Bone marrow (tissue), 2 donors: Measurements from ENCODE around the gene ERCC5.
A peak's percentile ranks its signal among the peaks of the same experiment; 100 is the strongest.

Source experiments
- DNase-seq, 2 donors: peaks; one replicate each; lab custom pipeline; 2025; lab: John Stamatoyannopoulos, UW

ERCC5 gene

DNA sequence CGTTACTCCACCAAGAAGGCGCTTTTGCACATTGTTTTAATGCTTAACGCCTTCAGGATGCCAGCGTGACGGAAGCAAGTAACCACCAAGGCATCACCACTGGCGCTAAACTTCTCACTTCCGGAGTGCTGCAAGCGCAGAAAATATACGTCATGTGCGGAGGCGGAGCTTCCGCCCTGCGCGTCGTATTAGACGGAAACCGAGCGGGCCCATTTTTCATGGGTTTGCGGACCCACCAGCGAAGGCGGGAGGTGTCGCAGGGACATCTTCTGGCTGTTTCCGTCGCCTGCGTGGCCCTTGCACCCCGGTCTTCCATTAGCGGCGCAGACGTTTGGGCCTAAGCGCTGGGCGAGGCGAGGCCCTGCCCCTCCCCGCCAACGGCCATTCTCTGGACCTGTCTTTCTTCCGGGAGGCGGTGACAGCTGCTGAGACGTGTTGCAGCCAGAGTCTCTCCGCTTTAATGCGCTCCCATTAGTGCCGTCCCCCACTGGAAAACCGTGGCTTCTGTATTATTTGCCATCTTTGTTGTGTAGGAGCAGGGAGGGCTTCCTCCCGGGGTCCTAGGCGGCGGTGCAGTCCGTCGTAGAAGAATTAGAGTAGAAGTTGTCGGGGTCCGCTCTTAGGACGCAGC is at the start of gene ERCC5:
TSS of gene ERCC5 (plus strand) at position 403 of the 631 bp plus-strand sequence. CDS start 235 bp downstream, outside the sequence.
- peak; percentile 83 to 94 for DNase-seq

DNA sequence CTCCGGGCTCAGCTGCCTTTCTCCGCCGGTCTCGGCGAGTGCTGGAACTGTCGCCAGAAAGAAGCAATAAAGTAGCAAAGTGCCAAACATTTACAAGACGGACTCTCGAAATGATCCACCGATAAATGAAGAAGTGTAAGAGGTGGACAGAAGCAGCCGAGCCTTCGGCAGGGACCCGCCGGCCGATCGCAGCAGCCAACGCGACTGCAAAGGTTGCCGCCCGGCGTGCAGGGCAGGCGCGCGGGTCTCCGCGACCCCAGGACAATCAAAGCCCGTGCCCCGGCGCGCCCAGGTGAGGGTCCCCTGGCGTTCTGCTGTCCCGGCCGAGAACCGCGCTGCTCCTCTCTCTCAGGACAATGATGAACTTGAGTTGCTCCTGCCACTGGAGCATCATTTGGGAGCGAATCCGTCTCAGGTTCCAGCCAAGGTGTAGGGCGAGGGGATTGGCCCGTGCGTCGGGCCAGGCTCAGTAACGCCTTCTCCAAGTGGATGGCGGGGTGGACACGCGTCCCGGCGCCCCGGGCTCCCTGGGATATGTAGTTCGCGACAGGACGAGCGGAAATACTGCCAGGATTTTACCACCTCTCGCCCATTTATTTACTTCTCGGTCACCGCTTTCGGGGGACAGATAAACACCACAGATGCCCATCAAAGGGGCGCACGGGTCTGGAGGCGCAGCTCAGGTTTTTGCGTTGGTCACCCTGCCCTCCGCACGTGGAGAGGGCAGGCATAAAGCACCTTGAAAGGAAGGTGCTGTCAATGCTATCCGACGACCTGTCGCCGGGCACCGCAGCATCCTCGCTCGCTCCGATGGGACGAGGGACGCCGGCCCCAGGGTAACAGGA is 47.0 kb upstream of the ERCC5 start, which contains the start of the genes BIVM and POGLUT2:
TSS of gene BIVM (plus strand) at position 539 of the 845 bp plus-strand sequence. CDS start 8,149 bp downstream, outside the sequence.
TSS of gene POGLUT2 (minus strand) at position 396 of the 845 bp plus-strand sequence. CDS start at position 90, 306 bp downstream.
- DNase-seq, result peak in 1 of 2 donors; percentile 36

DNA sequence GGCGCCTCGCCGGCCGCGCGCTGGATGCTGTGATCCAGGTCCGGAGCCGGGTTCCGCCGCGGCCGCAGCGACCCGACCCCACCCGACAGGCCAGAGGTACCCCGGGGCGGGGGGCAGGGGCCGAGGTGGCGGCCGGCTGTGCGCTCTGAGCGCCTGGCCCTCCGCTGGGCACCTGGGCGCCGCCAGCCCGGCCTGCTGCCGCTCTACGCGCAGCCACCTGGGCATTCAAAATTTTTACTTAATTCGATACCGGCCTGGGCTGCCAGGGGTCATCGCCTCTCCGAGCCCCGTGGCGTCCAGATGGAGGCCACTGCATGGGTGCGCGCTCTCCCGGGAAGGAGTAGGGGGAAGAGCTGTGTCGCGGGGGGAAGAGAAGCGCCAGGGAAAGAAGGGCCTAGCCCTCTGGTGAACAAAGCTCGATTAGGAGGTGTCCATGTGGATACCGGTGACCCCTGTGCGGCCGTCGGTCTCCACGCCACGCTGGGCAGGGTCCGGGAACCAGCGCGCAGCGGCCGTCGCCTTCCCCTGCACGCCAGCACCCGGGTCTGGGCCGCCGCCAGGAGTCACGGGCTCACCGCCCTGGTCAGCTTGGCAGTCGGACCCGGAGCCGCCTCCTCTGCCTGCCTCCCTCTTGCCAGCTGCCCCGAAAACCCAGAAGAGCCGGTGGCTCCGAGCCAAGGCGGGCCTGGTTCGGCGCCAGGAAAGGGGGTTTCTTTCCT is 46.2 kb upstream of the ERCC5 start:
- peak in 1 of 2 donors; percentile 43 for DNase-seq

DNA sequence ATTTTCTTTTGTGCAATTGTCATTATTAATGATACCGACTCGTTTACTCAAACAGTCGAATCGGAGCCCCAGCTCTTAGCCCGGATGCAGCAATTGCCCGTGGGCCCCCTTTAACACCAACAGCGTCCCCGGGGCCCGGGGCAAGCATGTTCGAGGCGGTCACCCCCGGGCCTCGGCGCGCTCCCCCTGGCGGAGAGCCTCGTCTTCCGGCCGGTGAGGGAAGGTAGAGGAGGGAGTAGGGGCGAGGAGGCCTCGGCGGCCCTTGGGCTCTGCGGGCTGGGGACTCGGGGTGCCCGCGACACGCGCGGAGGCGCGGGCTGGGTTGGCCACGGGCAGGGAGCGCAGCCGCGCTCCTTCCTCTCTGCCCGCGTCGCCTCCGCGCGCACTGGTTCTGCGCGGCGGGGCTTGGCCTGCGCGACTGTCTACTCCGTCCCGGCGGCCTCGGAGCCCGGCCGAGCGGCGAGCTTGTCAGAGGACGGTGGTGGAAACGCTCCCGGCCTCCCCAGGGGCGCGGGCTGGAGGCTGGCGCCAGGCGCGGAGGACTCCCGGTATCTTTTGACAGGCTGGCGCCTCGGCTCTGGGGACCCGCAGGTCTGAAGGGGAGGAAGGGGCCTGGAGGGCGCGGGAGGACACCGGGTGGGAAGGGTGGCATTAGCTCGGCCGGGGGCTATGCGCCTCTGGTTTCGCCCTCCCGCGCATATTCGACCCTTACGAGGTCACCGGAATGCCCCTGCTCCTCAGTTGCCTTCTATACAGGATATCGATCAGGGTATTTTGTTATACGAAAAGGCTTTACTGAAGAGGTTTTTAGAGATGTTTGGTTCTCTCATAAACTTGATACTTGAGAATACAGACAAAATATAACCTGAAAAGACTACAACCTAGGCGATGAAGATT is 45.4 kb upstream of the ERCC5 start:
- DNase-seq, result peak; percentile 45 to 50

DNA sequence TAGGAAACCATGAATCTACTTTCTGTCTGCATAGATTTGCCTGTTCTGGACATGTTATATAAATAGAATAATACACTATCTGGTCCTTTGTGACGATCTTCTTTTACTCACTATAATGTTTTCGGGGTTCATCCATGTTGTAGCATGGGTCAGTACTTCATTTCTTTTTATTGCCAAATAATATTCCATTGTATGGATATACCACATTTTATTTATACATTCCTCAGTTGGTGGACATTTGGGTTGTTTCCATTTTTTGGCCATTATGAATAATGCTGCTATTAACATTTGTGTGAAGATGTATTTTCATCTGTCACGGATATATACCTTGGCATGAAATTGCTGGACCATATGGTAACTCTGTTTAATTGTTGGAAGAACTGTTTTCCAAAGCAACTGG is 40.2 kb upstream of the ERCC5 start:
- no peak for DNase-seq

DNA sequence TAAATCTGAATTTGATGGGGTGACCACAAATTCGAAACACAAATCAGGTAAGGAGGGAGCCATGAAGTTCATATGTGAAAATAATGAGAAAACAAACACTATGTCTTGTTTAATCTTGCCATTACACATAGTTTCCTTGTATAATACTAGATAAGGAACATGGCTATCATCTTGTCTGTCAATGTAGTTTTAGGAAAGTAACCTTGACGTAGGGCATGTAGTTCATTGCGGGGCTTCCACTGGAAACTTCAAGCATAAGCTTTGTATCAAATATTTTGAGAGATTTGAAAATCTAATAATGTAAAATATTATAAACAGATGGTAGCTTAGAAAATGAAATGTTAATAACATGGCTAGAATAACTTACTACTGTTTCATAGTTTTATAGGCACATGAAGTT is 38.1 kb upstream of the ERCC5 start:
- DNase-seq, result no peak

DNA sequence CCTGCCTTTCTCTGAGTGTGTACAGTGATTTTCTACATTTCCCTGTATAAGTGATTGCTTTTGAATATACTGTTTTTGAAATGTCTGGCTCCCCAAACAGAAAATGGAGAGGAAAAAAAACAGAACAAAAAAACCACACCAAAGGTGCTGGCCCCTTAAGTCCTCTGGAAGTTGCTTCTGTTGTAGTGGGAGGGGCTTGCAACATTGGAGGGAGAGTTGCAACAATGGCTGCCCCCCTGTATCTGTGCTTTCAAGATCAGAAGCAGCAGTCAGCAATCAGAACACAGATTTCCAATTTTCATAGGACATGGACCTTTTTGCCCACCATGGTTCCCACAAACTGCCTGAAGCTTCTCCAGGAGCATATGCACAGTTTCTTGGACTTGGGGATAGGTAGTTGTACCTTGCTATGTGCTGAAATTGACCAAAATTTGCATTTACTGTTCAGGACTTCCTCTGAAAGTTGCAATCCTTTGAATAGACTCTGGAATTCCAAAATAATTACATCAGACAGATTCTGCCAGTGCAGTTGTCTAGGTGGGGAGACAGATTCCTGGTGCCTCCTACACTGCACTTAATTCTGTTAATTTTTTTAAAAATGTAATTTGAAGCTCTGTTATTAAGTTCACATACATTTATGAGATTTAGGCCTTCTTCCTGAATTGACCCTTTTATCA is 33.1 kb upstream of the ERCC5 start:
- DNase-seq, result no peak

DNA sequence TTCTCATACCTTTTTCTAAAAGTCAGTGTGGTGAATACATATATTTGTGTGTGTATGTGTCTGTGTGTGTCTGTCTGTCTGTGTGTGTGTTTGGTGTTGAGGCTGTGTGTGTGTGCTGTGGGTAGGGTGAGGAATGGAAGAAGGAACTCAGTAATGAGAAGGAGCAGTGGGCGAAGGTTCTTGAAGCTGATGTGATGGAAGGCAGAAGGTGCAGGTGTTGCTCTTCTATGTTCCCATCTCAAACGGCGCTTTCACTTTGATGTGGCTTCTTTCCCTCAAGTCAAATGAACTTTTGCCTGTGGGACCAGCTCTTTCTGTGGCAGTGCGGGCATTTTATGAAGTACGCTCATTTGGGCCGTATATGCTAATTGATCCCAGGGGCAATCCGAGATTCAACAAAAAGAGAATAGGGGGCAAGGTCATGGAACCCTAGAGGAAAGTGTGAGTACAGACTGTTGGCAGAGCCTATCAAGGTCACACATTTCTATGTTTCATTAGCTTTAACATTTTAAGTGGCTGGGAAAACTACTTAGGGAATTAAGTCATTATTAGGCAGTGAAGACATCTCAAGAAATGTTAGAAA is 31.7 kb upstream of the ERCC5 start:
- DNase-seq, result no peak

DNA sequence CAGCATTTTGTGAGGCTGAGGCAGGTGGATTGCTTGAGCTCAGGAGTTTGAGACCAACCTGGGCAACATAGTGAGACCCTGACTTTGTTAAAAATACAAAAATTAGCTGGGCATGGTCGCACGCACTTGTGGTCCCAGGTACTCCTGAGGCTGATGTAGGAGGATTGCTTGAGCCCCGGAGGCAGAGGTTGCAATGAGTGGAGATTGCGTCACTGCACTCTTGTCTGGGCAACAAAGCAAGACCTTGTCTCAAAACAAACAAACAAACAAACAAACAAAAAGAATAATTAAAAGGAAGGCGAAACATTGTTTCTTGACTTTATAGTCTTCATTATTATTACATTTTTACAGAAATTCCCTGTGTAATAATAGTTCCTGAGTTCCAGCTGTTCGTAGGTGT is 31.0 kb upstream of the ERCC5 start:
- DNase-seq, result no peak

DNA sequence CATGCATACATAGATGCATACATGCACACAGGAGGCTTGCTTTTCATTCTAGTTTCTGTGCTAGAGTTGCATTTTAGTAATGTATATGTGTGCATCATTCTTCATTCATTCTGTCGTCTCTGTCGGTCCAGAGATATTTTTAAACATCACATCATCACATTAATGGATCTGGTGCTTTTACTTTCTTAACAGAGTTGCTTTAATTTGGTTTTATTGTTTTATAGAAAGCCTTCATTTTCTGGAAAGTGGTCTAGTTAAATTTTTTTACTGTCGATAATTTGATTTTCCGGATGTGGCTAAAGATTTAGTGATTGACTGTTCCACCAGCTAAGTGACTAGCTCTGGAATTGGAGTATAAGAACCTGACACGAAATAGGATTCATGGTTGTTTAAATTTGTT is 30.0 kb upstream of the ERCC5 start:
- no peak for DNase-seq

DNA sequence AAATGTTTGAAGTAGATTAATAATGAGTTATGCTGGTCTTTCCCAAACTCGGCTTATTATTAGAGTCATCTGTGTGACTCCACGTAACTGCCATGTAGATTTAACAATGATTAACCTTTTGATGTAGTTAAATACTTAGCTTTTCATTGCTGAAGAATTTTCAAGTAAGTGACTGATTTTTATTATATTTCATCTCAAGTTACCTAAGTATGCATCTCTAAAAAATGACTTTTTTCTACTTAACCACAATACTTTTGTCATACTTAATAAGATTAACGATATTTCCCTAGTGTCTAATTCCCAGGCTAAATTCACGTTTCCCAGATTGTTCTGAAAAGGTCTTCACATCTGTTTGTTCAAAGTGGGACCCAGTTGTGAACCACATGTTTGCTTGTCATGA is 29.1 kb upstream of the ERCC5 start:
- no peak for DNase-seq

DNA sequence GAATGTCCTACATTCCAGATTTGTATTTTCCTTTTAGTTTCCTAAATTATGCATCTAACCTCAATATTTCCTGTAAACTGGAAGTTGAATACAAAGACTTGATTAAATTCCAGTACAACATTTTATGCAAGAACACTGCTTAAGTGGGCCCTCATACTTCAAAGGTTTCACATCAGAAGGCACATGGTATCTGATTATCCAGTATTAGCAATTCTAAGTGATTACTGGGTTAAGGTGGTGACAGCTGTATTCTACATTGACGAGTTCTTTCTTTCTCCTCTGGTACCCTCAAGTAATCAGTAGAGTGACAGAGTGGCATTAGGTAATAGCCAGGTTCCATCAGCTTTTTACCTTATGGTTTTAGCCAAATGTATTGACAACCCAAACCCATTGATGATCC is 28.6 kb upstream of the ERCC5 start:
- DNase-seq, result no peak

DNA sequence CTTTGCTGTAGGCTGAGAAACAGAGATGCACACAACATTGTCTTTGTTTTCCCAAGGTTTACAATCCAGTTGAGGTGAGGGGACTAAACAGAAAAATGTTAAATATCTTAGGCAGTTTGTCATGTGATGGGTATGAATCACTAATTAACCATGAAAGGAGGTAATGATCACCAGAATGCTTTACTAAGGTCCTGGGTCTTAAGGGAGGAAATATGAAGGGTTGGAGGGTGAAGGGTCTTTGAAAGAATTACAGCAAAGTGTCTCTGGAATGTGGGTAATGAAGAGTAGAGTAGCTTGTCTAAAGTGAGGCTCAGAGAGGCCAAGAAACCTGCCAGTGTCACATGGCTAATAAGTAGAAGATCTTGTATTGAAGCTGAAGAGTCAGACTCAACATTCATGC is 27.9 kb upstream of the ERCC5 start:
- no peak for DNase-seq

DNA sequence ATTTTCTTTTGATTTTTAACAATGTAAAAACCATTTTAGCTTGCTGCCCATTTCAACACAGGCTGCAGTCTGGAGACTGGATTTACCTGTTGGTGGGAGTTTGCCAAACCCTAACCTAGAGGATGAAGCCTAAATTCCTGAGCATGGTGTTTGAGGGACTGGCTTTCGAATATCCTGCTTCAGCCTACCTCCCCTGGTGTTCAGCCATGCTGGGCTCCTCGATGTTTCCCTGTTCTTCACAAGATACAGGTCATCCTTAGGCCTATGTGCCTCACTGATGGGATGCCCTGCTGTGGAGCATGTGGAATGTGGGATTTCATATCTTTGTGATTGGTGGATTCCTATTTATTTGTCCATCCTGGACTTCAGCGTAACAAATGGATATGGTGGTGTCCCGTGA is 20.4 kb upstream of the ERCC5 start:
- DNase-seq, result no peak

DNA sequence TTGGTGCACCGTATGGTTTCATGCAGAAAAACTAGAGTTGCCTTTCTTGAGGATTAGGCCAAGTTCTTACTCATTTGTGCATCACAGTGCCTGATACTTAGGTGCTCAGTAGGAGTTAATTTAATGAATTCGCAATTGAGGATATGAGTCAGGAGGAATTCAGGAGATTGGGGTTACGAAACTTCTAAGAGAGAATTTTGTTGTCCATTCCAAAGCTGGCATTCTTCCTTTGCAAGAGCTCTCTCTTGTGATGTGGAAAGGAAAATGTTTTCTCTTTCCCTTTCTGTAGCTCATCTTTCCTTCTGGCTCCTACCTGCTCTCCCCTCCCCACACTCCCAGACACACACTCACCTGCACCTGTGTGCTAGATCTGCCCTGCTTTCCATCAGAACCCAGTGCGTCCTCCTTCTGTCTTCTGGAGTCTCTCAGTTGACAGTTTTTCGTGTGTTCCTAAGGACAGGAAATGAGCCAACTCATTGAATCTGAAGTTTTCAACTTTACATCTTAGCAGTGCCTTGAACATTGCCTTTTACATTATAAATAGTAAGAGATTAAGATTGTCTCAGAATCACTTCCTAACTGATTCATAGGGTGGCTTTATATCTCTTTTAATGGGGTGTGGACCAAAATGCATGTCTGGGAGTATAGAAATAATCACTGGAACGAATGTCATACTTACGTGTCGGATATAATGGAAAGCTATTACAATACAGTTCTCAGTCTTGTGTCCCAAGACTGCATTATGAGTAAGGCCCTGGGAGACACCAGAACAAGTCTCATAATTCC is 19.7 kb upstream of the ERCC5 start:
- no peak for DNase-seq

DNA sequence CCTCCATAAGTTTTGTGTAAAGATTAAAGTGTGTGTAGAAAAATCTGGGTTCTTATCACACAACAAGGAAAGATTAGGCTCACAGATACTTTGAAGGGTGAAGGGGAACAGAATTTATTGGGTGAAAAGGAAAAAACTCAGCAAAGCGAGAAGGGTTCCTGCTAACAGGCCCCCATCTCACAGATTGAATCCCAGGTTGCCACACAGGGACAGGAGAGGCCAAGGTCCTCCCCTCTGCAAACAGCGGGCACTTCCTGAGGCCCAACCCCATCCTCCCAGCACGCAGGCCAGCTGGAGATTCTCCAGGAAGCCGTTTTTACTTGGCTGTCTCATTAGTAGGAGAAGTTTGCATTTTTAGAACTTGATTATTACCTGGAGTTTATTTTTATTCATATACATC is 15.2 kb upstream of the ERCC5 start:
- no peak for DNase-seq

DNA sequence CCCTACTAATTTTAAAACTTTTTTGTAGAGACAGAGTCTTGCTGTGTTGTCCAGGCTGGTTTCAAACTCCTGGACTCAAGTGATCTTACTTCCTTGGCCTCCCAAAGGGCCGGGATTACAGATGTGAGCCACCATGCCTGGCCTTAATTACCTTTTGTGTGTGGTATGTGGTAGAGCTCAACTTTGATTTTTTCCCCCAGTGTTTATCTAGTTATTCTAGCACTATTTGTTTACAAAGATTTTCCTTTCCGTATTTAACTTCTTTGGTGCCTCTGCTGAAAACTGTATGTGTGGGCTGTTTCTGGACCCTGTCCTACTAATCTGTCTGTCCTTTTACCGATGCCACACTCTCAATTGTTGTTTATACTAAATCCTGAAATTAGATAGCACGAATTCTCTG is 9.4 kb upstream of the ERCC5 start:
- no peak for DNase-seq

DNA sequence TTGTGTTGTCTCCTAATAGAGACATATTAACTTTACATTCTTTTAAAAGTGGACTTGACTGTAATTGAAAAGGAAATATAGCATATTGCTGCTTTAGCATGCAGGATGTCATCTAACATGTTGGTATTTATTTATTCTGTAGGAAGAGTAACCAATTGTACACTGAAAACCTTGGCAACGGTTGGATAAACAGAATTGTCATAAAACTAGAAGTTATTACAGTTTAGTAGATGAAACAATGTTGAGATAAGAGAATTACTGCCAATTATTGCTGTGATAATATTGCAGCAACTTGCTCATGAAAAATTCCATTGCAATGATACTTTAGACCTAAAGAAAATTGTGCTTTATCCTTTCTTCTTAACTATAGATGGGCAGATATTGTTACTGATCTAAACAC is 7.6 kb upstream of the ERCC5 start:
- no peak for DNase-seq

DNA sequence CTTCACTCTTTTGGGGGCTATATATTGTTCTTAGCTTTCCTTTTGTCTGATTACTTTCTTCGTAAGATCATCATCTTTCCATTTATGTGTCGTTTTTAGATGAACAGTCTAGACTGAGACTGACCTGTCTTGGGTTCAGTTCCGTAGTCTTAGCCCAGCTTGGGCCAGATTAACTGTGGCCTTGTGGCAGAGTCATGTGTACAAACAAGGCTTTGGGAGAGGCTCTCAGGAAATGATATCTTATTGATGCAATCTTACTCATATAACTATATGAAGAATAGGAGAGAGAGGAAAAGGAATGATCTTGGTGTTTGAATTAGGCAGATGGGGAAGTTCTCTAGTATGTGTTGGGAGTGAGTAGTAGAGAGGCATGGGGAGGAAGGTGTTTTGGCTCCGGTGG is 6.8 kb upstream of the ERCC5 start:
- no peak for DNase-seq

DNA sequence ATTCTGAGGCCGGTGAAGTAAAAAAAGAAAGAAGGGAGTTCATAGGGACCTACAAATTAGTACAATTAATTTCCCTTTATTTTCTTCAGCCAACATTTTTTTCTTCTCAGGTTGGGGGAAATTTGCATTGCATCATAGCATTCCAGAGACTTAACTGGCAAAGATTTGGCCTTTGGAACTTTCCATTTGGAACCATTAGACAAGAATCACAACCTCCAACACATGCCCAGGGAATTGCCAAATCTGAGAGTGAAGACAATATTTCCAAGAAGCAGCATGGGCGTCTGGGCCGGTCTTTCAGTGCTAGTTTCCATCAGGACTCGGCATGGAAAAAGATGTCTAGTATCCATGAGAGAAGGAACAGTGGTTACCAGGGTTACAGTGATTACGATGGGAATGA is 6.4 kb upstream of the ERCC5 start:
- DNase-seq, result no peak
